Endothelial cell of umbilical vein (primary cell): ENCODE data around the gene AUTS2.

Experiments used
- EZH2 ChIP-seq: IDR thresholded peaks from 2 replicates; pipeline ENCODE4 v1.6.1; 2012; ENCODE audit warnings: borderline replicate concordance, low read depth, mild to moderate bottlenecking, moderate library complexity, low read length, inconsistent platforms; ENCODE audit not compliant: severe bottlenecking
- MYC ChIP-seq: IDR thresholded peaks from one replicate; pipeline ENCODE4 v1.6.1; 2011; ENCODE audit warnings: mild to moderate bottlenecking, low read depth, low read length
- POLR2A ChIP-seq: IDR thresholded peaks from 2 replicates; pipeline ENCODE4 v1.6.1; 2012; ENCODE audit warnings: low read depth, mild to moderate bottlenecking, control low read depth, low read length
- POLR2AphosphoS5 ChIP-seq: IDR thresholded peaks from 2 replicates; pipeline ENCODE4 v1.6.1; 2012; ENCODE audit warnings: low read depth, mild to moderate bottlenecking, control low read depth, low read length, moderate library complexity; ENCODE audit not compliant: insufficient read depth
- TF ChIP-seq, protein P1 (sequence below), 2 donors: IDR thresholded peaks; 1 replicate in 1 of 2; 2 replicates in 1 of 2; pipeline ENCODE4 v1.5.1; 2011; ENCODE audit warnings: low read length in 2 of 2, mild to moderate bottlenecking in 2 of 2, moderate library complexity in 2 of 2, control low read depth in 1 of 2, inconsistent platforms in 1 of 2, low read depth in 1 of 2; ENCODE audit not compliant: insufficient read depth in 1 of 2; ENCODE audit errors: extremely low read depth in 1 of 2
- TF ChIP-seq, protein P2 (sequence below): IDR thresholded peaks from 2 replicates; pipeline ENCODE4 v1.6.1; 2011; ENCODE audit not compliant: insufficient read depth, insufficient read length

DNA sequence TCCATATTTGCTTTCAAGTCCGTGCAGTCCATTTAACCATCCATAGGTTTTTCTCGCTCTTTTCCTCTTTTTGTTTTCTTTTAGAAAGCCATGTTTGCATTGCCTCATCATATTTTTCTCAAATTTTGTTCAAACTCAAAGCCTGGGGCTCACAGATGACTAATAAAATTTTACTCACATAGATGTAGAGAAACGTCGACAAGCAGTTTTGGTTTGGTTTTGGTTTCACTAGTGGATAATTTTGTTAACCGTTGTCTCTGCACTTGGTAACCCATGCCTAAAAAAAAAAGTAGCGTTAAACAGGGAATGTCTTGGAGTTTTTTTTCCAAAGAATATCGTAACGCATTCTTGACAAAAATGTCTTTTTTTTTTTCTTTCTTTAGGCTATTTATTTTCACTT lies 1189.5 kb downstream of the AUTS2 start:
- TF ChIP-seq POLR2A (no peak), POLR2AphosphoS5 (no peak), EZH2 (no peak), MYC (no peak)
- TF ChIP-seq, protein P1, sequence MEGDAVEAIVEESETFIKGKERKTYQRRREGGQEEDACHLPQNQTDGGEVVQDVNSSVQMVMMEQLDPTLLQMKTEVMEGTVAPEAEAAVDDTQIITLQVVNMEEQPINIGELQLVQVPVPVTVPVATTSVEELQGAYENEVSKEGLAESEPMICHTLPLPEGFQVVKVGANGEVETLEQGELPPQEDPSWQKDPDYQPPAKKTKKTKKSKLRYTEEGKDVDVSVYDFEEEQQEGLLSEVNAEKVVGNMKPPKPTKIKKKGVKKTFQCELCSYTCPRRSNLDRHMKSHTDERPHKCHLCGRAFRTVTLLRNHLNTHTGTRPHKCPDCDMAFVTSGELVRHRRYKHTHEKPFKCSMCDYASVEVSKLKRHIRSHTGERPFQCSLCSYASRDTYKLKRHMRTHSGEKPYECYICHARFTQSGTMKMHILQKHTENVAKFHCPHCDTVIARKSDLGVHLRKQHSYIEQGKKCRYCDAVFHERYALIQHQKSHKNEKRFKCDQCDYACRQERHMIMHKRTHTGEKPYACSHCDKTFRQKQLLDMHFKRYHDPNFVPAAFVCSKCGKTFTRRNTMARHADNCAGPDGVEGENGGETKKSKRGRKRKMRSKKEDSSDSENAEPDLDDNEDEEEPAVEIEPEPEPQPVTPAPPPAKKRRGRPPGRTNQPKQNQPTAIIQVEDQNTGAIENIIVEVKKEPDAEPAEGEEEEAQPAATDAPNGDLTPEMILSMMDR (IDR thresholded peaks at IDR 0.05; ENCODE audit: extremely low read depth in 1 of 2, insufficient read depth in 1 of 2, low read depth in 1 of 2, low read length in 2 of 2) = no peak
- TF ChIP-seq, protein P2, sequence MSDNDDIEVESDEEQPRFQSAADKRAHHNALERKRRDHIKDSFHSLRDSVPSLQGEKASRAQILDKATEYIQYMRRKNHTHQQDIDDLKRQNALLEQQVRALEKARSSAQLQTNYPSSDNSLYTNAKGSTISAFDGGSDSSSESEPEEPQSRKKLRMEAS = no peak
